BJ (cell line): ENCODE results near the gene NPVF. TPM values are rescaled to one million over a fixed set of nuclear protein-coding genes. Genes with fewer than 3 reads are reported as not detected.

Source experiments
- CTCF ChIA-PET: fragments of 350-600 bp; formaldehyde crosslinking; extraction: SDS; loops from one replicate; lab custom pipeline; 2021; ENCODE audit warnings: antibody characterized with exemption, inconsistent platforms; lab: Yijun Ruan, JAX
- POLR2A ChIA-PET: fragments of 300-600 bp; sonication (Branson Sonifier 250); formaldehyde crosslinking; extraction: SDS; loops from one replicate; lab custom pipeline; 2021; ENCODE audit warnings: antibody characterized with exemption; lab: Charles Lee
- DNase-seq: peaks from one replicate; pipeline ENCODE4 v3.0.0-alpha.2; 2011; ENCODE audit warnings: low read depth
- H3K27me3 ChIP-seq: 2 replicates; pipeline ENCODE4 v1.6.0; 2011; ENCODE audit warnings: low read length; ENCODE audit not compliant: control insufficient read depth, insufficient read depth
- H3K36me3 ChIP-seq: 2 replicates; pipeline ENCODE4 v1.5.1; 2011; ENCODE audit warnings: low read length; ENCODE audit not compliant: control insufficient read depth, insufficient read depth
- H3K4me3 ChIP-seq: 2 replicates; pipeline ENCODE4 v1.5.1; 2011; ENCODE audit warnings: low read depth, mild to moderate bottlenecking, control low read depth, low read length
- polyA plus RNA-seq: library from polyadenylated mRNA; depleted of rRNA; stranded (reverse); fragments of >200 nt; gene quantifications from 2 replicates; pipeline ENCODE4 v1.2.3, GENCODE V29; 2011
- TF ChIP-seq, protein P1 (sequence below): IDR thresholded peaks from 2 replicates; pipeline ENCODE4 v1.5.1; 2011; ENCODE audit warnings: low read depth, mild to moderate bottlenecking, control low read depth, inconsistent platforms, low read length, moderate library complexity; ENCODE audit not compliant: insufficient read depth

NPVF gene
- polyA plus RNA-seq, 1 experiment: not detected

DNA sequence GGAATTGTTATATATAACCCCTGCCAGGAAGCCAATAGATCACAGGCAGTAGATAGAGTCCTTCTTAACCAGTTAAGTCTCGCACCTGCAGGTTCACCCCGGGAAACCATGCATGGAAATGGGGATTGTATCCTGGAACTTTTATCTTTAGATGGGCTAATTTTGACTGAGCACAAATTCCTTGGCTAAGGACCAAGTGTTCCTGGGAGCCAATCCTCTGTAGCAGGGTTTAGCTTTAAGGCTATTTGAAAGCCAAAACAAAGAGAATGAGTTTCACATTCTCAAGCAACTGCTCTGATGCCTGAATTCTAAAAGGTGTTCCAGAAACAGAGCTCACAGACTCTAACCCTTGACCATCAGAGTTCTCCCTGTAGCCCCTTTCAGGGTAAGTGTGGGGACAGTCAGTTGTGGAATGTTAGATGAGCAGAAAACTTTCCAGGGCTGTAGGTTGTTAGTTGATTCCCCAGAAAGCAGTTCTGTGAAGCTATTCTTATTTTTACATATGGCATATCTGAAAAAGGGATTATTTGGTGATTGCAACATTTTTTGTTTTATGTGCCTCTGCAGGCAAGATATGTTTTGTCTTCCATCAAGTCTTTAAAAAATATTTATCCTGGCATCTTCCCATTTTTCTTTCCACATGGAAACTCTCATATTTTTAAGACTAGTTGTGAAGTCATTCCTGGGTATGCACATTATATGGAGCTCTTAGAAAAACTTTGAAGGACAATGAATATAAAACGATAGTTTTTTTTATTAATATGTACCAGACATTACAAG, 16.2 kb upstream of the NPVF start:
- Histone ChIP-seq H3K27me3 (no peaks in the 10 kb centered on the region), H3K4me3 (no peak overlapping the region), H3K36me3 (no peaks in the 10 kb centered on the region)
- ChIA-PET CTCF (interaction anchor here (0.9 to 2.6 kb wide), 5 partner anchors 10 to 322 kb away, joined by 3 to 11 read pairs (median 3); no protein-coding TSS in a partner anchor), POLR2A (no interaction called here)
- TF ChIP-seq, protein P1, sequence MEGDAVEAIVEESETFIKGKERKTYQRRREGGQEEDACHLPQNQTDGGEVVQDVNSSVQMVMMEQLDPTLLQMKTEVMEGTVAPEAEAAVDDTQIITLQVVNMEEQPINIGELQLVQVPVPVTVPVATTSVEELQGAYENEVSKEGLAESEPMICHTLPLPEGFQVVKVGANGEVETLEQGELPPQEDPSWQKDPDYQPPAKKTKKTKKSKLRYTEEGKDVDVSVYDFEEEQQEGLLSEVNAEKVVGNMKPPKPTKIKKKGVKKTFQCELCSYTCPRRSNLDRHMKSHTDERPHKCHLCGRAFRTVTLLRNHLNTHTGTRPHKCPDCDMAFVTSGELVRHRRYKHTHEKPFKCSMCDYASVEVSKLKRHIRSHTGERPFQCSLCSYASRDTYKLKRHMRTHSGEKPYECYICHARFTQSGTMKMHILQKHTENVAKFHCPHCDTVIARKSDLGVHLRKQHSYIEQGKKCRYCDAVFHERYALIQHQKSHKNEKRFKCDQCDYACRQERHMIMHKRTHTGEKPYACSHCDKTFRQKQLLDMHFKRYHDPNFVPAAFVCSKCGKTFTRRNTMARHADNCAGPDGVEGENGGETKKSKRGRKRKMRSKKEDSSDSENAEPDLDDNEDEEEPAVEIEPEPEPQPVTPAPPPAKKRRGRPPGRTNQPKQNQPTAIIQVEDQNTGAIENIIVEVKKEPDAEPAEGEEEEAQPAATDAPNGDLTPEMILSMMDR: no peak
- no peak for DNase-seq

DNA sequence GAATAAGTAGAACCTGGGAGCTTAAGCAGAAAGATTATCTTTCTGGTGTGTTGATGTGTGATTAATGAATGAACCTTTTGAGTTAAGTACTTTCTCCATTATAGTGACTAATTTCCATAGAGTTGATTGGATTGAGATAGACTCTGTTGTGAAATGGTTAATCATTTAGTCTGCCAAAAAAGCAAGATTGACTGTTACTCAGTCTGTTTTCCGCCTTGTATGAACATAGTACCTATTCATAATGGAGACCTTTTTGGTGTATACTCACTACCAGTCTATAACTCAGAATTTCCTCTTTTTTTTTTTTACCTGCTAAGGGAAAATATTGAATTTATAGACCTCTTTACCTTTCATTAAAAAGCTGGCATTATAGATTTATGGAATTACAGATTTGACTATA, 14.4 kb upstream of the NPVF start:
- TF ChIP-seq, protein P1: no peak
- no peaks in the 10 kb centered on the region for H3K27me3 ChIP-seq
- no peak overlapping the region for H3K4me3 ChIP-seq
- no peaks in the 10 kb centered on the region for H3K36me3 ChIP-seq
- ChIA-PET CTCF (interaction anchor here (2.6 kb wide), 1 partner anchor 16 kb away, joined by 11 read pairs; no protein-coding TSS in a partner anchor), POLR2A (no interaction called here)
- DNase-seq: no peak

DNA sequence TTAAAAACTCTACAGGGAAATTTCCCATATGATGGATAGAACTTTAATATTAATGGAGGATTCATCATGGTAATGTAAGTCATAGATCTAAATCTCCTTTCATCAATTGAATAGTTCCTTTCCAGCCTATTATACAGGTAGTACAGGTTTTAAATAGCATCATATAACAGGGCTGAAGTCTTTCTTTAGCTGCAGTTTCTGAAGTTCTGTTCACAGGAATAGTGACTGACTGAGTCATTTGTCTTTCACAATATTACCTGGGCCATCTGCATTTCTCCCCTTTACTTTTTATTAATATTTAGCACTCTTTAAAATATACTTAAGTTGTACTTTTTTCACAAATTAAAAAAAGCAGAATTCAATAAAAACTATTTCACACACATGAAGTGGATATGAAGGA, 12.6 kb upstream of the NPVF start:
- POLR2A ChIA-PET: no interaction called here
- no peak for DNase-seq
- CTCF ChIA-PET: interaction anchor here (1.3 to 1.4 kb wide), 2 partner anchors 17 to 24 kb away, joined by 3 to 5 read pairs; no protein-coding TSS in a partner anchor
- Histone ChIP-seq H3K27me3 (no peaks in the 10 kb centered on the region), H3K36me3 (no peaks in the 10 kb centered on the region), H3K4me3 (no peak overlapping the region)
- TF ChIP-seq, protein P1: no peak

DNA sequence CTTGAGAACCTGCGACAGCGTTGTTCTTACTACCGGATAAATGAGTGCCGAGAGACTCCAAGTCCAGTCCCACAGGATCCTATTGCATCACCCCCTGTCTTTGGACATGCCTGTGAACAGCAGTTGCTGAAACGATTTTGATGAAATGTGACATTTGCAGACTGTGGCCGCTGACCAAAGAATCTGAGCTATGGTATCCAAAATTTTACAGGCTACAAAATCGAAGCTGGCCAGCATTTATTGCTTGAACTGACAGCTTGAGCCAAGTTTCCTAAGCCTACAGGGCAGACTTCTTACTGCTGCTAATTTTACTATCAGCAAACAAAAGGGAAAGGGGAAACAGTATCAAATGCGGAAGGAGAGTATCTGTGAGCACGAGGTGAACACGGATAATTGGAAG, 12.1 kb upstream of the NPVF start:
- DNase-seq: peak; percentile 53
- no peaks in the 10 kb centered on the region for H3K27me3 ChIP-seq
- TF ChIP-seq, protein P1: no peak
- POLR2A ChIA-PET: no interaction called here
- CTCF ChIA-PET: interaction anchor here (1.3 to 1.4 kb wide), 2 partner anchors 18 to 23 kb away, joined by 3 to 5 read pairs; no protein-coding TSS in a partner anchor
- H3K36me3 ChIP-seq: no peaks in the 10 kb centered on the region
- no peak overlapping the region for H3K4me3 ChIP-seq

DNA sequence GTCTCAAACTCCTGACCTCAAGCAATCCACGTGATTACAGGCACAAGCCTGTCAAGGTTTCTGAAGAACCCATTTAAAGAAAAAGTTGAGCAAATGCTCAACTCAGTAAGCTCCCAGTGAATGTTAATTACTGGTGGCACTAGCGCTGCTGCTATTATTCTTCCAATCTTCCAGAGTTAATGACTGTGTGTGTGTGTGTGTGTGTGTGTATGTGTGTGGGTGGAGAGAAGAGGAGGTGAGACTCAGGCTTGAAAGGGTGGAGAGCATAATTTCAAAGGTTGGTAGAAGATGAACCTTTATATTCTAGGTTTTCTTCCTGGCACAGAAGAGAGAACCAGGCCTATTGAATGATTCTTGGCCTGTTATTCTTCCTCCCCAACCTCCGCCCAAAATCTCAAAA, 11.6 kb upstream of the NPVF start:
- TF ChIP-seq, protein P1: no peak
- no peak for DNase-seq
- ChIA-PET POLR2A (no interaction called here), CTCF (interaction anchor here (1.3 to 1.4 kb wide), 2 partner anchors 18 to 23 kb away, joined by 3 to 5 read pairs; no protein-coding TSS in a partner anchor)
- Histone ChIP-seq H3K4me3 (no peak overlapping the region), H3K27me3 (no peaks in the 10 kb centered on the region), H3K36me3 (no peaks in the 10 kb centered on the region)
